ENCODE measurements around the gene CACNA2D4. TPM values are rescaled to one million over a fixed set of nuclear protein-coding genes. Genes with fewer than 3 reads are reported as not detected.

Gene CACNA2D4
- total and polyA plus RNA-seq, 12 donors = 0.54 to 9.1 (median 3.1) TPM

DNA sequence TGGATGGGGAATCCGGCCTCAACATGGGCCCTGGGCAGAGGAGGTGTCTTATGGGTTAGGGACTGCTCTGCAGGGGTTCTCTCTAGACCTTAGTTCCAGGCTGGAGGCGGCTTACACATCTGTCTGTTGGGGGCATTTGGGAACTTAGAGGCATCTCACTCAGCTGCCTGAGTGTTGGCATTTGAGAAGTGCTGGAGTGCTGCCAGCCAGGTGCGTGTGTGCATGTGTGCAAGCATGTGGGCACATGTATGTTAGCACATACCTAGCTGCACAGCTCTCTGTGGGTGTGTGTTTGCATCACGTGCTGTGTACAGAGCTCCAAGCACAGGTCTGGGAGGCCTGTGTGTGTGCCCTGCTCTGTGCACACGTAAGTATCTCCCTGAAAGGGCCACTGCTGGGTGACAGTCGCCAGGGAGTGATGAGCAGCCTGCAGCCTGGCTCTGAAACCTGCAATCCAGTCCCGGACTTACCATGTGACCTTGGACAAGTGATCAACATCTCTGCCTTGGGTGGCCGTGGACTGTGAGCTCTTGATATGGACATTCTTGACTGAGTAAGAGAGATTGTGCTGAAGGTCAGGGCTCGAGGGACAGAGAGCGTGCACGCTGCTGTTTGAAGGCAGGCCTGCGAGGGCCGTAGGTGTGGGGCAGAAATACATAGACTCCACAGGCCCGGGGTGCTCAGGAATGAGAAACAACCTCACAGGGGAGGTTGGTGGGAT, 92.9 kb downstream of the CACNA2D4 start:
- H3K36me3 ChIP-seq (replicated peaks in 1 of 2) = no peaks in the 10 kb centered on the region
- 63 to 73% (median 68%) methylated on average over 9 to 14 of the region's 14 CpGs for whole genome bisulfite sequencing, 4 donors
- no peak for DNase-seq
- no peak for TF ChIP-seq POLR2A (IDR thresholded peaks at IDR 0.05)
- TF ChIP-seq, protein P1, sequence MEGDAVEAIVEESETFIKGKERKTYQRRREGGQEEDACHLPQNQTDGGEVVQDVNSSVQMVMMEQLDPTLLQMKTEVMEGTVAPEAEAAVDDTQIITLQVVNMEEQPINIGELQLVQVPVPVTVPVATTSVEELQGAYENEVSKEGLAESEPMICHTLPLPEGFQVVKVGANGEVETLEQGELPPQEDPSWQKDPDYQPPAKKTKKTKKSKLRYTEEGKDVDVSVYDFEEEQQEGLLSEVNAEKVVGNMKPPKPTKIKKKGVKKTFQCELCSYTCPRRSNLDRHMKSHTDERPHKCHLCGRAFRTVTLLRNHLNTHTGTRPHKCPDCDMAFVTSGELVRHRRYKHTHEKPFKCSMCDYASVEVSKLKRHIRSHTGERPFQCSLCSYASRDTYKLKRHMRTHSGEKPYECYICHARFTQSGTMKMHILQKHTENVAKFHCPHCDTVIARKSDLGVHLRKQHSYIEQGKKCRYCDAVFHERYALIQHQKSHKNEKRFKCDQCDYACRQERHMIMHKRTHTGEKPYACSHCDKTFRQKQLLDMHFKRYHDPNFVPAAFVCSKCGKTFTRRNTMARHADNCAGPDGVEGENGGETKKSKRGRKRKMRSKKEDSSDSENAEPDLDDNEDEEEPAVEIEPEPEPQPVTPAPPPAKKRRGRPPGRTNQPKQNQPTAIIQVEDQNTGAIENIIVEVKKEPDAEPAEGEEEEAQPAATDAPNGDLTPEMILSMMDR (IDR thresholded peaks at IDR 0.05) = no peak
- intact Hi-C loops (cut with DNase I) = no loop called here
- peaks cover 24% of the 10 kb centered on the region for H3K27me3 ChIP-seq
- no peaks in the 10 kb centered on the region for H3K4me1 ChIP-seq (replicated peaks in 1 of 2)
- no peaks in the 10 kb centered on the region for H3K9me3 ChIP-seq (replicated peaks in 1 of 3)
- no peak overlapping the region for H3K27ac ChIP-seq
- H3K4me3 ChIP-seq = no peak overlapping the region

GRCh38 chr12:1823237-1823636, 95.2 kb downstream of the CACNA2D4 start:
- 86 to 93% (median 92%) methylated on average over 3 to 10 of the region's 10 CpGs for WGBS, 4 donors
- H3K9me3 ChIP-seq (replicated peaks in 1 of 3) = no peaks in the 10 kb centered on the region
- no peak for TF ChIP-seq POLR2A (IDR thresholded peaks at IDR 0.05)
- TF ChIP-seq, protein P1 (IDR thresholded peaks at IDR 0.05) = no peak
- no peak overlapping the region for H3K27ac ChIP-seq
- no peaks in the 10 kb centered on the region for H3K36me3 ChIP-seq (replicated peaks in 1 of 2)
- intact Hi-C loops (cut with DNase I) = no loop called here
- no peaks in the 10 kb centered on the region for H3K4me1 ChIP-seq (replicated peaks in 1 of 2)
- no peak for DNase-seq
- H3K4me3 ChIP-seq = no peak overlapping the region
- peaks cover 36% of the 10 kb centered on the region for H3K27me3 ChIP-seq

- Histone ChIP-seq H3K9me3 (replicated peaks in 1 of 3) (no peaks in the 10 kb centered on the region), H3K27ac (no peak overlapping the region), H3K4me1 (replicated peaks in 1 of 2) (no peaks in the 10 kb centered on the region), H3K4me3 (no peak overlapping the region), H3K36me3 (replicated peaks in 1 of 2) (no peaks in the 10 kb centered on the region), H3K27me3 (peaks cover 36% of the 10 kb centered on the region)
- WGBS, 4 donors = 70 to 82% (median 80%) methylated on average over 6 to 11 of the region's 11 CpGs
- no peak for DNase-seq
- intact Hi-C loops (cut with DNase I) = no loop called here
- TF ChIP-seq POLR2A (IDR thresholded peaks at IDR 0.05) = no peak
- TF ChIP-seq, protein P1 (IDR thresholded peaks at IDR 0.05) = no peak
These were observed 95.8 kb downstream of the CACNA2D4 start for GRCh38 chr12:1822699-1823098.

DNA sequence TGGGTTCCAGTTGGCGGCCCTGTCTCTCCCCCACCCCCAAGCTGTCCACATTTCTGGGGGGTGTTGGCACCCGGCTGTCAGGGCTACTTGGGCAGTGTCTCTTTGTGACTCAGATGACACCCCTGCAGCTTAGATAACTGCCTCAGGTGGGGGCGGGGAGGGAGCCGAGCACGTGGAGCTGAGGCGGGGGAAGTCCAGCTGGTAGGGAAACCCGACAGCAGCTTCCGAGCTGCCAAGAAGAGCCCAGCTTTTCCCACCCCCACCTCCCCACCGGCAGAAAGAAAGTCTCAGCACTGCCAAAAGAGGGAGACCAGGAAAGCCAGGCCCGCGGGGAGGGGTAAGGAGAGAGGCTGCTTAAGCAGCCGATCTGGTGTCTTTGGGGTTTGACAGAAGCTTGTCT, 96.6 kb downstream of the CACNA2D4 start:
- no peak for TF ChIP-seq POLR2A (IDR thresholded peaks at IDR 0.05)
- TF ChIP-seq, protein P1 (IDR thresholded peaks at IDR 0.05) = no peak
- WGBS, 4 donors = 33 to 46% (median 41%) methylated on average over 8 to 12 of the region's 12 CpGs
- Histone ChIP-seq H3K27ac (no peak overlapping the region), H3K36me3 (replicated peaks in 1 of 2) (no peaks in the 10 kb centered on the region), H3K4me1 (replicated peaks in 1 of 2) (no peaks in the 10 kb centered on the region), H3K27me3 (peaks cover 36% of the 10 kb centered on the region), H3K9me3 (replicated peaks in 1 of 3) (no peaks in the 10 kb centered on the region), H3K4me3 (no peak overlapping the region)
- intact Hi-C loops (cut with DNase I) = no loop called here
- no peak for DNase-seq

All from adrenal gland (tissue), 12 donors.